Esophagus muscularis mucosa (tissue), 4 donors: ENCODE results near the gene CDH1. TPM values are rescaled to one million over a fixed set of nuclear protein-coding genes. Genes with fewer than 3 reads are reported as not detected.

Source experiments
- DNase-seq: peaks from one replicate; pipeline ENCODE4 v3.0.0-alpha.2; 2017; ENCODE audit errors: extremely low spot score
- H3K27ac ChIP-seq, 4 donors: fragments of 200-600 bp; sonication (generic); replicated peaks in 1 of 4; 1 replicate in 3 of 4; 2 replicates in 1 of 4; pipeline ENCODE4 v1.5.1; 2016 to 2019; ENCODE audit warnings: mild to moderate bottlenecking in 1 of 4
- H3K27me3 ChIP-seq, 4 donors: fragments of 200-600 bp; sonication (generic); one replicate each; pipeline versions ENCODE4 v1.5.1 to v1.6.0; 2016 to 2019
- H3K36me3 ChIP-seq, 4 donors: fragments of 200-600 bp; sonication (generic); one replicate each; pipeline ENCODE4 v1.5.1; 2016 to 2019
- H3K4me1 ChIP-seq, 4 donors: fragments of 200-600 bp; sonication (generic); one replicate each; pipeline ENCODE4 v1.5.1; 2016 to 2019
- H3K4me3 ChIP-seq, 4 donors: fragments of 200-600 bp; sonication (generic); 1 replicate in 2 of 4; 2 replicates in 2 of 4; pipeline ENCODE4 v1.5.1; 2016 to 2019; ENCODE audit warnings: mild to moderate bottlenecking in 4 of 4, moderate library complexity in 1 of 4
- H3K9me3 ChIP-seq, 4 donors: fragments of 200-600 bp; sonication (generic); 1 replicate in 3 of 4; 2 replicates in 1 of 4; pipeline ENCODE4 v1.5.1; 2016 to 2019
- CTCF ChIP-seq, 3 experiments: fragments of 200-600 bp in 2 of 3; fragments of 450-650 bp in 1 of 3; sonication (generic) in 2 of 3; IDR thresholded peaks; one replicate each; pipeline ENCODE4 v1.5.1; 2017 to 2019; ENCODE audit warnings: antibody characterized with exemption in 3 of 3, mild to moderate bottlenecking in 2 of 3, moderate library complexity in 1 of 3
- EP300 ChIP-seq: sonication (generic); formaldehyde crosslinking; IDR thresholded peaks from one replicate; pipeline ENCODE4 v1.6.1; 2017; ENCODE audit warnings: antibody characterized with exemption
- POLR2A ChIP-seq: fragments of 450-650 bp; IDR thresholded peaks from one replicate; pipeline ENCODE4 v1.6.1; 2017; ENCODE audit warnings: antibody characterized with exemption, moderate library complexity, mild to moderate bottlenecking, low read depth
- POLR2AphosphoS5 ChIP-seq, 2 donors: sonication (generic); formaldehyde crosslinking; IDR thresholded peaks; one replicate each; pipeline ENCODE4 v1.6.1; 2017; ENCODE audit warnings: antibody characterized with exemption in 2 of 2
- WGBS: methylation state at CpG from one replicate; pipeline ENCODE4 v1.1.5; 2018; 5-methylcytosine and 5-hydroxymethylcytosine counted together
- intact Hi-C: fragments of 100-400 bp; cut with DNase I; formaldehyde crosslinking; loops from one replicate; pipeline ENCODE4 v1.15.1; 2023
- total RNA-seq, 4 donors: library from RNA; depleted of rRNA; stranded (reverse); fragments of >200 nt; gene quantifications; one replicate each; pipeline versions ENCODE4 v1.1.0 to v1.2.1, GENCODE V29; 2016

CDH1 gene
- total RNA-seq, 4 donors from 2014 or later: 0.17 to 0.83 (median 0.51) TPM

- no peak for DNase-seq
- 73% methylated on average over 2 of the region's 2 CpGs for WGBS
- H3K9me3 ChIP-seq: no peaks in the 10 kb centered on the region
- H3K36me3 ChIP-seq: no peaks in the 10 kb centered on the region
- TF ChIP-seq EP300: no peak
- no peak for TF ChIP-seq CTCF (IDR thresholded peaks at IDR 0.05)
- TF ChIP-seq POLR2AphosphoS5 (IDR thresholded peaks at IDR 0.05): no peak
- TF ChIP-seq POLR2A: no peak
- no peak overlapping the region for H3K27ac ChIP-seq
- no peaks in the 10 kb centered on the region for H3K27me3 ChIP-seq
- intact Hi-C loops: no loop called here
- H3K4me3 ChIP-seq: no peak overlapping the region
- peaks cover 0 to 14% (median 10%) of the 10 kb centered on the region in 4 donors for H3K4me1 ChIP-seq
These were observed 114.5 kb downstream of the CDH1 start for GRCh38 chr16:68851601-68852000.

- no peaks in the 10 kb centered on the region for H3K9me3 ChIP-seq
- peaks cover 0 to 27% (median 22%) of the 10 kb centered on the region in 4 donors for H3K36me3 ChIP-seq
- intact Hi-C loops: no loop called here
- H3K4me1 ChIP-seq: peaks cover 0 to 7% (median 3%) of the 10 kb centered on the region in 4 donors
- no peaks in the 10 kb centered on the region for H3K27me3 ChIP-seq
- no peak overlapping the region for H3K4me3 ChIP-seq
- no peak overlapping the region for H3K27ac ChIP-seq
- no peak for DNase-seq
- no peak for TF ChIP-seq POLR2AphosphoS5 (IDR thresholded peaks at IDR 0.05)
- TF ChIP-seq CTCF (IDR thresholded peaks at IDR 0.05): no peak
- TF ChIP-seq EP300: no peak
- TF ChIP-seq POLR2A: no peak
- 96% methylated on average over 1 of the region's 1 CpG for WGBS
These were observed 120.4 kb downstream of the CDH1 start for GRCh38 chr16:68857479-68857878.

- H3K9me3 ChIP-seq: no peaks in the 10 kb centered on the region
- 80% methylated on average over 4 of the region's 4 CpGs for WGBS
- DNase-seq: no peak
- H3K27me3 ChIP-seq: no peaks in the 10 kb centered on the region
- intact Hi-C loops: no loop called here
- no peak overlapping the region for H3K4me3 ChIP-seq
- H3K27ac ChIP-seq: no peak overlapping the region
- peaks cover 16 to 48% (median 42%) of the 10 kb centered on the region in 4 donors for H3K36me3 ChIP-seq
- peaks cover 0 to 7% (median 3%) of the 10 kb centered on the region in 4 donors for H3K4me1 ChIP-seq
- TF ChIP-seq CTCF (IDR thresholded peaks at IDR 0.05) (no peak), POLR2A (no peak), EP300 (no peak), POLR2AphosphoS5 (IDR thresholded peaks at IDR 0.05) (no peak)
These were observed 122.7 kb downstream of the CDH1 start for GRCh38 chr16:68859828-68860227.

GRCh38 chr16:68860978-68861892 is 124.1 kb downstream of the CDH1 start:
- intact Hi-C loops: no loop called here
- no peak overlapping the region for H3K27ac ChIP-seq
- WGBS: 94% methylated on average over 15 of the region's 15 CpGs
- H3K36me3 ChIP-seq: peaks cover 23 to 54% (median 46%) of the 10 kb centered on the region in 4 donors
- DNase-seq: no peak
- peaks cover 0 to 2% (median under 1%) of the 10 kb centered on the region in 4 donors for H3K4me1 ChIP-seq
- H3K9me3 ChIP-seq: no peaks in the 10 kb centered on the region
- H3K27me3 ChIP-seq: no peaks in the 10 kb centered on the region
- H3K4me3 ChIP-seq: no peak overlapping the region
- TF ChIP-seq POLR2AphosphoS5 (IDR thresholded peaks at IDR 0.05) (no peak), EP300 (no peak), POLR2A (no peak), CTCF (IDR thresholded peaks at IDR 0.05) (no peak)
